DOHH2 (cell line): ENCODE results near the gene ZNF813.
A peak's percentile ranks its signal among the peaks of the same experiment; 100 is the strongest.
"Not testable (repeated sequence)": the region's sequence is repeated elsewhere in the genome, so short reads cannot be mapped to it uniquely, and the experiment has no call there.

Source experiments
- H3F3A ChIP-seq: fragments of 200-600 bp; sonication (generic), shearing (Covaris generic); 2 replicates; pipeline ENCODE4 v1.6.0; 2016; ENCODE audit warnings: antibody characterized with exemption, mild to moderate bottlenecking; ENCODE audit not compliant: control insufficient read depth, insufficient read depth
- H3K27ac ChIP-seq: fragments of 200-600 bp; sonication (generic); 2 replicates; pipeline ENCODE4 v1.5.1; 2014; ENCODE audit warnings: low read depth, mild to moderate bottlenecking, low read length, moderate library complexity
- H3K27me3 ChIP-seq: fragments of 200-600 bp; sonication (generic); 2 replicates; pipeline ENCODE4 v1.6.1; 2014; ENCODE audit warnings: mild to moderate bottlenecking, low read length, mixed read lengths; ENCODE audit not compliant: control insufficient read depth
- H3K36me3 ChIP-seq: fragments of 200-600 bp; sonication (generic); 2 replicates; pipeline ENCODE4 v1.6.1; 2014; ENCODE audit warnings: mild to moderate bottlenecking, low read length, moderate library complexity, mixed read lengths; ENCODE audit not compliant: control insufficient read depth
- H3K4me1 ChIP-seq: fragments of 200-600 bp; sonication (generic); 2 replicates; pipeline ENCODE4 v1.6.1; 2014; ENCODE audit warnings: mild to moderate bottlenecking, low read length, mixed read lengths; ENCODE audit not compliant: control insufficient read depth
- H3K4me2 ChIP-seq: fragments of 200-600 bp; sonication (generic); 2 replicates; pipeline ENCODE4 v1.6.0; 2014; ENCODE audit warnings: mild to moderate bottlenecking, low read length, moderate library complexity
- H3K4me3 ChIP-seq: fragments of 200-600 bp; sonication (generic); 2 replicates; pipeline ENCODE4 v1.5.1; 2014; ENCODE audit warnings: mild to moderate bottlenecking, low read length, mixed read lengths
- H3K79me2 ChIP-seq: fragments of 200-600 bp; sonication (generic); 2 replicates; pipeline ENCODE4 v1.6.1; 2014; ENCODE audit warnings: mild to moderate bottlenecking, low read length, mixed read lengths; ENCODE audit not compliant: control insufficient read depth
- H3K9me2 ChIP-seq: fragments of 200-600 bp; sonication (generic); replicated peaks from 2 replicates; pipeline ENCODE4 v1.6.1; 2014; ENCODE audit warnings: mild to moderate bottlenecking, low read length, mixed read lengths; ENCODE audit not compliant: control insufficient read depth
- H3K9me3 ChIP-seq: fragments of 200-600 bp; sonication (generic); 2 replicates; pipeline ENCODE4 v1.6.1; 2014; ENCODE audit warnings: antibody characterized with exemption, low read length, mixed read lengths; ENCODE audit not compliant: control insufficient read depth, insufficient read depth
- H4K20me1 ChIP-seq: fragments of 200-600 bp; sonication (generic); 2 replicates; pipeline ENCODE4 v1.6.0; 2014; ENCODE audit warnings: low read depth, mild to moderate bottlenecking, antibody characterized with exemption, low read length, moderate library complexity; ENCODE audit not compliant: control insufficient read depth, insufficient read depth
- CTCF ChIP-seq: fragments of 200-600 bp; sonication (generic); IDR thresholded peaks from one replicate; pipeline ENCODE4 v1.5.1; 2014; ENCODE audit warnings: antibody characterized with exemption, mild to moderate bottlenecking, low read depth, low read length; ENCODE audit not compliant: poor library complexity, severe bottlenecking
- EZH2phosphoT487 ChIP-seq: fragments of 200-600 bp; sonication (generic); IDR thresholded peaks from 2 replicates; pipeline ENCODE4 v1.6.1; 2017; ENCODE audit warnings: borderline replicate concordance, mild to moderate bottlenecking, antibody characterized with exemption, low read length, moderate library complexity, mixed read lengths

Gene ZNF813

GRCh38 chr19:53463263-53463662 is 4.3 kb upstream of the ZNF813 start:
- Histone ChIP-seq H3K27me3 (no peaks in the 10 kb centered on the region), H3F3A (no peaks in the 10 kb centered on the region), H3K4me1 (peaks cover 5% of the 10 kb centered on the region), H3K27ac (no peak overlapping the region), H3K4me3 (no peak overlapping the region), H3K36me3 (no peaks in the 10 kb centered on the region; the same call in 1 of the 2 replicates), H3K4me2 (no peak overlapping the region), H3K79me2 (no peaks in the 10 kb centered on the region; the same call in 1 of the 2 replicates), H3K9me3 (peaks cover 15% of the 10 kb centered on the region; the same call in 1 of the 2 replicates), H3K9me2 (no peaks in the 10 kb centered on the region), H4K20me1 (no peaks in the 10 kb centered on the region)
- TF ChIP-seq CTCF (no peak), EZH2phosphoT487 (no peak)

GRCh38 chr19:53466726-53467484 is 628 bp upstream of the ZNF813 start:
- Histone ChIP-seq H3K27me3 (no peaks in the 10 kb centered on the region), H3K36me3 (no peaks in the 10 kb centered on the region), H4K20me1 (no peaks in the 10 kb centered on the region), H3K79me2 (no peaks in the 10 kb centered on the region; the same call in 1 of the 2 replicates), H3K9me2 (no peaks in the 10 kb centered on the region), H3K9me3 (peaks cover 7% of the 10 kb centered on the region; the same call in 1 of the 2 replicates), H3F3A (no peaks in the 10 kb centered on the region), H3K27ac (no peak overlapping the region), H3K4me3 (peak overlapping the region; percentile 93), H3K4me2 (peak overlapping the region; percentile 75), H3K4me1 (peaks cover 7% of the 10 kb centered on the region)
- TF ChIP-seq EZH2phosphoT487 (no peak), CTCF (no peak)

- H3K4me2 ChIP-seq, result peak overlapping the region; percentile 75
- H3K4me1 ChIP-seq, H3K79me2 ChIP-seq, H4K20me1 ChIP-seq, H3F3A ChIP-seq, H3K27ac ChIP-seq, H3K9me3 ChIP-seq, H3K36me3 ChIP-seq, H3K27me3 ChIP-seq, H3K9me2 ChIP-seq: not testable (repeated sequence)
- H3K4me3 ChIP-seq, result peak overlapping the region; percentile 93
Measured at GRCh38 chr19:53468628-53469027, 1.1 kb downstream of the ZNF813 start.

GRCh38 chr19:53471916-53472315 is 4.4 kb downstream of the ZNF813 start:
- TF ChIP-seq CTCF, result no peak
- no peak for TF ChIP-seq EZH2phosphoT487

GRCh38 chr19:53474832-53475231 is 7.3 kb downstream of the ZNF813 start:
- H3K79me2 ChIP-seq, H3K27ac ChIP-seq: not testable (repeated sequence)

More at GRCh38 chr19:53471916-53472315, 4.4 kb downstream of the ZNF813 start:
- H3K36me3 ChIP-seq, result peaks cover 11% of the 10 kb centered on the region; the same call in 1 of the 2 replicates
- H3K27me3 ChIP-seq, result no peaks in the 10 kb centered on the region
- peaks cover 5% of the 10 kb centered on the region for H3K79me2 ChIP-seq
- peaks cover 12% of the 10 kb centered on the region; the same call in 1 of the 2 replicates for H3K9me3 ChIP-seq
- H3K9me2 ChIP-seq, result no peaks in the 10 kb centered on the region
- no peak overlapping the region for H3K4me2 ChIP-seq
- no peaks in the 10 kb centered on the region for H4K20me1 ChIP-seq
- H3K4me3 ChIP-seq, result no peak overlapping the region
- no peaks in the 10 kb centered on the region for H3F3A ChIP-seq
- no peak overlapping the region for H3K27ac ChIP-seq
- H3K4me1 ChIP-seq, result peaks cover 7% of the 10 kb centered on the region

GRCh38 chr19:53475470-53475869 is 7.9 kb downstream of the ZNF813 start:
- H3K4me3 ChIP-seq, H3F3A ChIP-seq, H3K27me3 ChIP-seq, H3K4me1 ChIP-seq, H4K20me1 ChIP-seq, H3K4me2 ChIP-seq, H3K79me2 ChIP-seq, H3K27ac ChIP-seq, H3K9me2 ChIP-seq: not testable (repeated sequence)
- Histone ChIP-seq H3K36me3 (peaks cover 24% of the 10 kb centered on the region), H3K9me3 (peaks cover 26% of the 10 kb centered on the region; the same call in 1 of the 2 replicates)

More at GRCh38 chr19:53474832-53475231, 7.3 kb downstream of the ZNF813 start:
- H3K9me2 ChIP-seq, H4K20me1 ChIP-seq, H3K4me2 ChIP-seq, H3K27me3 ChIP-seq, H3K4me3 ChIP-seq, H3K4me1 ChIP-seq, H3F3A ChIP-seq: not testable (repeated sequence)
- Histone ChIP-seq H3K36me3 (peaks cover 24% of the 10 kb centered on the region), H3K9me3 (peaks cover 25% of the 10 kb centered on the region; the same call in 1 of the 2 replicates)
